Activated CD4-positive, alpha-beta T cell treated with anti-CD3 and anti-CD28 coated beads, Interleukin-2, amount 10 ng/mL, durations not matched to agents 24 days and 14 days (primary cell): ENCODE results near the gene LARGE2. TPM values are rescaled to one million over a fixed set of nuclear protein-coding genes. Genes with fewer than 3 reads are reported as not detected.
A peak's percentile ranks its signal among the peaks of the same experiment; 100 is the strongest.

Source experiments
- DNase-seq: peaks from one replicate; pipeline ENCODE4 v3.0.0; 2022
- H3K27ac Mint-ChIP-seq: one replicate; pipeline ENCODE4 v1.8.0; 2022; ENCODE audit warnings: mild to moderate bottlenecking, mixed read lengths
- H3K27me3 Mint-ChIP-seq: one replicate; pipeline ENCODE4 v1.8.0; 2022; ENCODE audit warnings: mixed read lengths
- H3K36me3 Mint-ChIP-seq: one replicate; pipeline ENCODE4 v1.8.0; 2022; ENCODE audit warnings: low read depth, mild to moderate bottlenecking, mixed read lengths
- H3K4me1 Mint-ChIP-seq: one replicate; pipeline ENCODE4 v1.8.0; 2021; ENCODE audit warnings: mixed read lengths
- H3K4me3 Mint-ChIP-seq: one replicate; pipeline ENCODE4 v1.8.0; 2022; ENCODE audit warnings: mild to moderate bottlenecking, moderate library complexity, mixed read lengths
- H3K9me3 Mint-ChIP-seq: one replicate; pipeline ENCODE4 v1.8.0; 2021; ENCODE audit warnings: mixed read lengths
- intact Hi-C: fragments of 100-400 bp; cut with micrococcal nuclease; formaldehyde crosslinking; loops from one replicate; pipeline ENCODE4 v1.15.1; 2023
- total RNA-seq: library from RNA; stranded (reverse); gene quantifications from 2 replicates; pipeline ENCODE4 v1.2.3, GENCODE V29; 2022

Gene LARGE2
- total RNA-seq, 1 donor from 2014 or later: not detected

GRCh38 chr11:45961751-45962240, 39.3 kb downstream of the LARGE2 start:
- Mint-ChIP-seq H3K4me3 (no peak overlapping the region), H3K4me1 (peaks cover 2% of the 10 kb centered on the region), H3K27ac (no peak overlapping the region), H3K9me3 (no peaks in the 10 kb centered on the region), H3K27me3 (no peaks in the 10 kb centered on the region), H3K36me3 (peaks cover 27% of the 10 kb centered on the region)
- intact Hi-C loops: no loop called here
- no peak for DNase-seq

- H3K36me3 Mint-ChIP-seq: peaks cover 17% of the 10 kb centered on the region
- no peak overlapping the region for H3K4me3 Mint-ChIP-seq
- no peaks in the 10 kb centered on the region for H3K9me3 Mint-ChIP-seq
- intact Hi-C loops: loop anchor here (1.0 to 5.0 kb wide), 3 partner anchors 41 to 342 kb away; partner anchors contain the start of gene PHF21A
- DNase-seq: peak; percentile 86
- no peak overlapping the region for H3K27ac Mint-ChIP-seq
- no peaks in the 10 kb centered on the region for H3K27me3 Mint-ChIP-seq
- no peaks in the 10 kb centered on the region for H3K4me1 Mint-ChIP-seq
Observed at GRCh38 chr11:45964911-45965389, 42.5 kb downstream of the LARGE2 start.

- intact Hi-C loops: loop anchor here (5.0 kb wide), 2 partner anchors 155 to 340 kb away; partner anchors contain the start of gene PHF21A
- Mint-ChIP-seq H3K27ac (no peak overlapping the region), H3K4me1 (no peaks in the 10 kb centered on the region), H3K27me3 (no peaks in the 10 kb centered on the region), H3K4me3 (no peak overlapping the region), H3K9me3 (no peaks in the 10 kb centered on the region), H3K36me3 (peaks cover 11% of the 10 kb centered on the region)
- DNase-seq: no peak
Observed at GRCh38 chr11:45967506-45967905, 45.0 kb downstream of the LARGE2 start.

GRCh38 chr11:45968901-45969300, 46.4 kb downstream of the LARGE2 start:
- H3K36me3 Mint-ChIP-seq: peaks cover 11% of the 10 kb centered on the region
- H3K4me1 Mint-ChIP-seq: no peaks in the 10 kb centered on the region
- H3K27ac Mint-ChIP-seq: no peak overlapping the region
- no peak overlapping the region for H3K4me3 Mint-ChIP-seq
- no peaks in the 10 kb centered on the region for H3K9me3 Mint-ChIP-seq
- no peaks in the 10 kb centered on the region for H3K27me3 Mint-ChIP-seq
- intact Hi-C loops: loop anchor here (5.0 kb wide), 2 partner anchors 153 to 338 kb away; partner anchors contain the start of gene PHF21A
- no peak for DNase-seq

GRCh38 chr11:45973601-45974000, 51.1 kb downstream of the LARGE2 start:
- intact Hi-C loops: no loop called here
- Mint-ChIP-seq H3K27ac (no peak overlapping the region), H3K27me3 (no peaks in the 10 kb centered on the region), H3K4me1 (peaks cover 2% of the 10 kb centered on the region), H3K36me3 (peaks cover 13% of the 10 kb centered on the region), H3K9me3 (no peaks in the 10 kb centered on the region), H3K4me3 (no peak overlapping the region)
- DNase-seq: no peak

GRCh38 chr11:45974806-45975205, 52.4 kb downstream of the LARGE2 start:
- Mint-ChIP-seq H3K9me3 (no peaks in the 10 kb centered on the region), H3K27me3 (no peaks in the 10 kb centered on the region), H3K4me3 (no peak overlapping the region), H3K4me1 (peaks cover 2% of the 10 kb centered on the region), H3K36me3 (peaks cover 19% of the 10 kb centered on the region), H3K27ac (no peak overlapping the region)
- intact Hi-C loops: no loop called here
- no peak for DNase-seq

Other genes starting within 250 kb of the LARGE2 start
- 15.3 and 17.4 TPM in 2 replicates for gene SLC35C1, start 117.5 kb upstream of the LARGE2 start, total RNA-seq
- 22.1 and 22.5 TPM in 2 replicates for gene CRY2, start 75.2 kb upstream of the LARGE2 start, total RNA-seq
- 0.49 and 0.83 TPM in 2 replicates for gene MAPK8IP1, start 37.0 kb upstream of the LARGE2 start, total RNA-seq
- 1.8 and 2.0 TPM in 2 replicates for gene FREY1, start 15.4 kb upstream of the LARGE2 start, total RNA-seq
- 31.3 and 34.8 TPM in 2 replicates for gene PEX16, start 4.8 kb upstream of the LARGE2 start, total RNA-seq
- 33.7 and 33.9 TPM in 2 replicates for gene PHF21A, start 198.8 kb downstream of the LARGE2 start, total RNA-seq